Fibroblast of the conjunctiva (primary cell): ENCODE data around the gene GBP1.
"Not testable (repeated sequence)": the region's sequence is repeated elsewhere in the genome, so short reads cannot be mapped to it uniquely, and the experiment has no call there.

ENCODE experiments used
- DNase-seq: peaks from one replicate; pipeline ENCODE4 v3.0.0-alpha.2; 2010; ENCODE audit warnings: low read depth

The GBP1 gene

GRCh38 chr1:89051955-89052312, 13.1 kb downstream of the GBP1 start:
- DNase-seq, result no peak

- DNase-seq, result no peak
Measured at GRCh38 chr1:89051300-89051954, 13.6 kb downstream of the GBP1 start.

- DNase-seq, result no peak
Measured at GRCh38 chr1:89050649-89051033, 14.4 kb downstream of the GBP1 start.

- not testable (repeated sequence) for DNase-seq
Measured at GRCh38 chr1:89049901-89050648, 14.9 kb downstream of the GBP1 start.

GRCh38 chr1:89049187-89049586, 15.8 kb downstream of the GBP1 start:
- not testable (repeated sequence) for DNase-seq

- no peak for DNase-seq
Measured at GRCh38 chr1:89047734-89048133, 17.3 kb downstream of the GBP1 start.

GRCh38 chr1:89046318-89047183, 18.5 kb downstream of the GBP1 start:
- not testable (repeated sequence) for DNase-seq

- no peak for DNase-seq
Measured at GRCh38 chr1:89044970-89045721, 19.9 kb downstream of the GBP1 start.

- DNase-seq, result no peak
Measured at GRCh38 chr1:89043940-89044339, 21.1 kb downstream of the GBP1 start.

- DNase-seq, result no peak
Measured at GRCh38 chr1:89042491-89042890, 22.5 kb downstream of the GBP1 start.

GRCh38 chr1:89041721-89042120, 23.3 kb downstream of the GBP1 start:
- no peak for DNase-seq

GRCh38 chr1:89041119-89041641, 23.8 kb downstream of the GBP1 start:
- DNase-seq, result no peak

- DNase-seq, result no peak
Measured at GRCh38 chr1:89040315-89040626, 24.7 kb downstream of the GBP1 start.

GRCh38 chr1:89037186-89037585, 27.8 kb downstream of the GBP1 start:
- no peak for DNase-seq

GRCh38 chr1:89035080-89035479, 29.9 kb downstream of the GBP1 start:
- DNase-seq, result no peak

GRCh38 chr1:89034004-89034403, 31.0 kb downstream of the GBP1 start:
- DNase-seq, result not testable (repeated sequence)

- not testable (repeated sequence) for DNase-seq
Measured at GRCh38 chr1:89029051-89029450, 36.0 kb downstream of the GBP1 start.

GRCh38 chr1:89025928-89026327, 39.1 kb downstream of the GBP1 start:
- no peak for DNase-seq

GRCh38 chr1:89023026-89023425, 42.0 kb downstream of the GBP1 start:
- DNase-seq, result no peak

- peak; percentile 56 for DNase-seq
Measured at GRCh38 chr1:89022167-89022959, 42.6 kb downstream of the GBP1 start, which contains the start of gene GBP3. Gene GBP3, minus strand, starts transcription at chr1:89022866. Its CDS starts 2,145 bp downstream, at chr1:89020721.

GRCh38 chr1:89018318-89018717, 46.7 kb downstream of the GBP1 start:
- DNase-seq, result not testable (repeated sequence)
